ENCODE measurements around the gene PLEKHB1. TPM values are rescaled to one million over a fixed set of nuclear protein-coding genes. Genes with fewer than 3 reads are reported as not detected.

Gene PLEKHB1
- total RNA-seq, 1 donor from 2014 or later: 8.4 TPM

GRCh38 chr11:73645121-73645969, 1.0 kb upstream of the PLEKHB1 start:
- DNase-seq (ENCODE audit: missing footprints) (no peak), ATAC-seq (no peak)
- intact Hi-C loops (cut with DNase I): no loop called here

GRCh38 chr11:73647459-73648100, 1.2 kb downstream of the PLEKHB1 start:
- intact Hi-C loops (cut with DNase I): no loop called here
- ATAC-seq (peak; percentile 98), DNase-seq (ENCODE audit: missing footprints) (peak; percentile 94)

- DNase-seq (ENCODE audit: missing footprints) (no peak), ATAC-seq (no peak)
- intact Hi-C loops (cut with DNase I): no loop called here
Measured at GRCh38 chr11:73648121-73648520, 1.7 kb downstream of the PLEKHB1 start.

GRCh38 chr11:73648571-73649046, 2.2 kb downstream of the PLEKHB1 start:
- intact Hi-C loops (cut with DNase I): no loop called here
- DNase-seq (ENCODE audit: missing footprints): no peak
- ATAC-seq: no peak

- ATAC-seq (no peak), DNase-seq (ENCODE audit: missing footprints) (no peak)
- intact Hi-C loops (cut with DNase I): no loop called here
Measured at GRCh38 chr11:73649206-73649605, 2.8 kb downstream of the PLEKHB1 start.

GRCh38 chr11:73650400-73650799, 4.0 kb downstream of the PLEKHB1 start:
- DNase-seq (ENCODE audit: missing footprints) (no peak), ATAC-seq (no peak)
- intact Hi-C loops (cut with DNase I): no loop called here

GRCh38 chr11:73651252-73651651, 4.9 kb downstream of the PLEKHB1 start:
- no peak for ATAC-seq
- DNase-seq (ENCODE audit: missing footprints): no peak
- intact Hi-C loops (cut with DNase I): no loop called here

- ATAC-seq (no peak), DNase-seq (ENCODE audit: missing footprints) (no peak)
- intact Hi-C loops (cut with DNase I): no loop called here
Measured at GRCh38 chr11:73651661-73652045, 5.3 kb downstream of the PLEKHB1 start.

- ATAC-seq: no peak
- intact Hi-C loops (cut with DNase I): no loop called here
- no peak for DNase-seq (ENCODE audit: missing footprints)
Measured at GRCh38 chr11:73652046-73652730, 5.8 kb downstream of the PLEKHB1 start.

GRCh38 chr11:73652856-73653559, 6.6 kb downstream of the PLEKHB1 start:
- no peak for DNase-seq (ENCODE audit: missing footprints)
- no peak for ATAC-seq
- intact Hi-C loops (cut with DNase I): no loop called here

GRCh38 chr11:73653996-73654395, 7.6 kb downstream of the PLEKHB1 start:
- intact Hi-C loops (cut with DNase I): no loop called here
- DNase-seq (ENCODE audit: missing footprints) (no peak), ATAC-seq (peak; percentile 48)

GRCh38 chr11:73654482-73655021, 8.2 kb downstream of the PLEKHB1 start:
- DNase-seq (ENCODE audit: missing footprints) (no peak), ATAC-seq (no peak)
- intact Hi-C loops (cut with DNase I): no loop called here

GRCh38 chr11:73655686-73656085, 9.3 kb downstream of the PLEKHB1 start:
- DNase-seq (ENCODE audit: missing footprints) (no peak), ATAC-seq (no peak)
- intact Hi-C loops (cut with DNase I): no loop called here

GRCh38 chr11:73656985-73657384, 10.6 kb downstream of the PLEKHB1 start:
- intact Hi-C loops (cut with DNase I): no loop called here
- DNase-seq (ENCODE audit: missing footprints): no peak
- ATAC-seq: no peak

- intact Hi-C loops (cut with DNase I): loop anchor here (5.0 kb wide), 1 partner anchor 308 kb away; no protein-coding TSS in a partner anchor
Measured at GRCh38 chr11:73659961-73660360, 13.6 kb downstream of the PLEKHB1 start.

GRCh38 chr11:73660497-73661034, 14.2 kb downstream of the PLEKHB1 start:
- no peak for ATAC-seq

More at GRCh38 chr11:73659961-73660360, 13.6 kb downstream of the PLEKHB1 start:
- no peak for ATAC-seq
- no peak for DNase-seq (ENCODE audit: missing footprints)

GRCh38 chr11:73661035-73661628, 14.8 kb downstream of the PLEKHB1 start:
- peak; percentile 94 for DNase-seq (ENCODE audit: missing footprints)
- peak; percentile 96 for ATAC-seq
- intact Hi-C loops (cut with DNase I): loop anchor here (1.0 to 5.0 kb wide), 3 partner anchors 36 to 309 kb away; no protein-coding TSS in a partner anchor

More at GRCh38 chr11:73660497-73661034, 14.2 kb downstream of the PLEKHB1 start:
- DNase-seq (ENCODE audit: missing footprints): no peak
- intact Hi-C loops (cut with DNase I): loop anchor here (1.0 to 5.0 kb wide), 3 partner anchors 35 to 308 kb away; no protein-coding TSS in a partner anchor

All from Right ventricle myocardium inferior (tissue), 1 donor.